ENCODE results near the gene COL7A1. TPM values are rescaled to one million over a fixed set of nuclear protein-coding genes. Genes with fewer than 3 reads are reported as not detected.

Gene COL7A1
- total RNA-seq, 1 donor from 2014 or later: 173 TPM

- no peaks in the 10 kb centered on the region for H3K27me3 ChIP-seq (ENCODE audit: control insufficient read depth, insufficient read depth, low read length)
- H3K4me3 ChIP-seq (ENCODE audit: low read depth, low read length): no peak overlapping the region
- no peak for TF ChIP-seq CTCF (IDR thresholded peaks at IDR 0.05; ENCODE audit: insufficient read depth, low read length, severe bottlenecking)
- FAIRE-seq (no peak), DNase-seq (ENCODE audit: low read depth) (no peak)
- peaks cover 22% of the 10 kb centered on the region for H3K36me3 ChIP-seq (ENCODE audit: control insufficient read depth, insufficient read depth, low read length)
These were observed 77.1 kb downstream of the COL7A1 start for GRCh38 chr3:48518069-48518468.

- H3K4me3 ChIP-seq (ENCODE audit: low read depth, low read length): no peak overlapping the region
- no peak for DNase-seq (ENCODE audit: low read depth)
- TF ChIP-seq CTCF (IDR thresholded peaks at IDR 0.05; ENCODE audit: insufficient read depth, low read length, severe bottlenecking): no peak
- H3K36me3 ChIP-seq (ENCODE audit: control insufficient read depth, insufficient read depth, low read length): peaks cover 18% of the 10 kb centered on the region
- FAIRE-seq: no peak
- no peaks in the 10 kb centered on the region for H3K27me3 ChIP-seq (ENCODE audit: control insufficient read depth, insufficient read depth, low read length)
These were observed 78.6 kb downstream of the COL7A1 start for GRCh38 chr3:48516571-48516970.

- FAIRE-seq (no peak), DNase-seq (ENCODE audit: low read depth) (no peak)
- H3K27me3 ChIP-seq (ENCODE audit: control insufficient read depth, insufficient read depth, low read length): no peaks in the 10 kb centered on the region
- no peak for TF ChIP-seq CTCF (IDR thresholded peaks at IDR 0.05; ENCODE audit: insufficient read depth, low read length, severe bottlenecking)
- H3K4me3 ChIP-seq (ENCODE audit: low read depth, low read length): no peak overlapping the region
- peaks cover 7% of the 10 kb centered on the region for H3K36me3 ChIP-seq (ENCODE audit: control insufficient read depth, insufficient read depth, low read length)
These were observed 80.5 kb downstream of the COL7A1 start for GRCh38 chr3:48514431-48515227.

Other genes with a start within 250 kb of the COL7A1 start
- gene FBXW12, start 223.1 kb downstream of the COL7A1 start, total RNA-seq: not detected in 2 replicates
- 63.7 and 90.4 TPM in 2 replicates for gene PLXNB1, start 165.2 kb downstream of the COL7A1 start, total RNA-seq
- 48.4 and 55.3 TPM in 2 replicates for gene CCDC51, start 155.2 kb downstream of the COL7A1 start, total RNA-seq
- gene TMA7, start 155.1 kb downstream of the COL7A1 start, total RNA-seq: 190 and 360 TPM in 2 replicates
- gene ATRIP, start 148.6 kb downstream of the COL7A1 start, total RNA-seq: 4.1 and 5.5 TPM in 2 replicates
- 87.1 and 131 TPM in 2 replicates for gene SHISA5, start 91.2 kb downstream of the COL7A1 start, total RNA-seq
- gene PFKFB4, start 38.5 kb downstream of the COL7A1 start, total RNA-seq: 18.2 and 20.2 TPM in 2 replicates
- 9.6 and 12.9 TPM in 2 replicates for gene UCN2, start 31.5 kb downstream of the COL7A1 start, total RNA-seq
- 473 and 946 TPM in 2 replicates for gene UQCRC1, start 14.3 kb upstream of the COL7A1 start, total RNA-seq
- not detected in 2 replicates for gene TMEM89, start 26.4 kb upstream of the COL7A1 start, total RNA-seq
- 33.8 and 45.8 TPM in 2 replicates for gene SLC26A6, start 40.1 kb upstream of the COL7A1 start, total RNA-seq
- gene CELSR3, start 67.6 kb upstream of the COL7A1 start, total RNA-seq: 1.0 and 1.1 TPM in 2 replicates
- gene NCKIPSD, start 90.6 kb upstream of the COL7A1 start, total RNA-seq: 10.5 and 14.3 TPM in 2 replicates
- gene IP6K2, start 121.9 kb upstream of the COL7A1 start, total RNA-seq: 37.4 and 53.8 TPM in 2 replicates